ENCODE data around the gene WDR64.
"Not testable (repeated sequence)": the region's sequence is repeated elsewhere in the genome, so short reads cannot be mapped to it uniquely, and the experiment has no call there.

Gene WDR64

GRCh38 chr1:241701483-241702295 lies 49.6 kb downstream of the WDR64 start:
- in situ Hi-C loops (cut with MboI; ENCODE audit: low sequenced_read_pairs, unreplicated experiment): no loop called here
- no peak for TF ChIP-seq CTCF (IDR thresholded peaks at IDR 0.05; ENCODE audit: borderline replicate concordance, control extremely low read depth, extremely low read depth, insufficient read depth, missing control alignments)
- DNase-seq (ENCODE audit: low spot score): no peak

- no peak for DNase-seq (ENCODE audit: low spot score)
- in situ Hi-C loops (cut with MboI; ENCODE audit: low sequenced_read_pairs, unreplicated experiment): no loop called here
- no peak for TF ChIP-seq CTCF (IDR thresholded peaks at IDR 0.05; ENCODE audit: borderline replicate concordance, control extremely low read depth, extremely low read depth, insufficient read depth, missing control alignments)
These were observed 50.6 kb downstream of the WDR64 start for GRCh38 chr1:241702442-241703373.

- in situ Hi-C loops (cut with MboI; ENCODE audit: low sequenced_read_pairs, unreplicated experiment); DNase-seq (ENCODE audit: low spot score): not testable (repeated sequence)
These were observed 51.7 kb downstream of the WDR64 start for GRCh38 chr1:241703739-241704138.

- no peak for TF ChIP-seq CTCF (IDR thresholded peaks at IDR 0.05; ENCODE audit: borderline replicate concordance, control extremely low read depth, extremely low read depth, insufficient read depth, missing control alignments)
- DNase-seq (ENCODE audit: low spot score): no peak
- in situ Hi-C loops (cut with MboI; ENCODE audit: low sequenced_read_pairs, unreplicated experiment): no loop called here
These were observed 54.2 kb downstream of the WDR64 start for GRCh38 chr1:241706257-241706656.

- TF ChIP-seq CTCF (IDR thresholded peaks at IDR 0.05; ENCODE audit: borderline replicate concordance, control extremely low read depth, extremely low read depth, insufficient read depth, missing control alignments): no peak
- DNase-seq (ENCODE audit: low spot score): no peak
- in situ Hi-C loops (cut with MboI; ENCODE audit: low sequenced_read_pairs, unreplicated experiment): no loop called here
These were observed 54.9 kb downstream of the WDR64 start for GRCh38 chr1:241706967-241707366.

GRCh38 chr1:241707442-241707841 lies 55.4 kb downstream of the WDR64 start:
- no peak for DNase-seq (ENCODE audit: low spot score)
- in situ Hi-C loops (cut with MboI; ENCODE audit: low sequenced_read_pairs, unreplicated experiment): no loop called here
- no peak for TF ChIP-seq CTCF (IDR thresholded peaks at IDR 0.05; ENCODE audit: borderline replicate concordance, control extremely low read depth, extremely low read depth, insufficient read depth, missing control alignments)

GRCh38 chr1:241711326-241711725 lies 59.2 kb downstream of the WDR64 start:
- in situ Hi-C loops (cut with MboI; ENCODE audit: low sequenced_read_pairs, unreplicated experiment): no loop called here
- DNase-seq (ENCODE audit: low spot score): no peak
- no peak for TF ChIP-seq CTCF (IDR thresholded peaks at IDR 0.05; ENCODE audit: borderline replicate concordance, control extremely low read depth, extremely low read depth, insufficient read depth, missing control alignments)

Data from GM13976 (cell line).